Ovary (tissue), 3 donors: ENCODE data around the gene CPOX.

Experiments used
- EP300 ChIP-seq: sonication (generic); formaldehyde crosslinking; IDR thresholded peaks from one replicate; pipeline ENCODE4 v1.6.1; 2017; ENCODE audit warnings: antibody characterized with exemption
- TF ChIP-seq, protein P1 (sequence below), 3 donors: fragments of 450-650 bp in 2 of 3; fragments of 200-600 bp in 1 of 3; IDR thresholded peaks; one replicate each; pipeline versions ENCODE4 v1.5.1 to v1.8.0; 2016 to 2022; ENCODE audit warnings: antibody characterized with exemption in 3 of 3, mild to moderate bottlenecking in 1 of 3
- donor health status: DM: no; HTN: no; CAD: no.

DNA sequence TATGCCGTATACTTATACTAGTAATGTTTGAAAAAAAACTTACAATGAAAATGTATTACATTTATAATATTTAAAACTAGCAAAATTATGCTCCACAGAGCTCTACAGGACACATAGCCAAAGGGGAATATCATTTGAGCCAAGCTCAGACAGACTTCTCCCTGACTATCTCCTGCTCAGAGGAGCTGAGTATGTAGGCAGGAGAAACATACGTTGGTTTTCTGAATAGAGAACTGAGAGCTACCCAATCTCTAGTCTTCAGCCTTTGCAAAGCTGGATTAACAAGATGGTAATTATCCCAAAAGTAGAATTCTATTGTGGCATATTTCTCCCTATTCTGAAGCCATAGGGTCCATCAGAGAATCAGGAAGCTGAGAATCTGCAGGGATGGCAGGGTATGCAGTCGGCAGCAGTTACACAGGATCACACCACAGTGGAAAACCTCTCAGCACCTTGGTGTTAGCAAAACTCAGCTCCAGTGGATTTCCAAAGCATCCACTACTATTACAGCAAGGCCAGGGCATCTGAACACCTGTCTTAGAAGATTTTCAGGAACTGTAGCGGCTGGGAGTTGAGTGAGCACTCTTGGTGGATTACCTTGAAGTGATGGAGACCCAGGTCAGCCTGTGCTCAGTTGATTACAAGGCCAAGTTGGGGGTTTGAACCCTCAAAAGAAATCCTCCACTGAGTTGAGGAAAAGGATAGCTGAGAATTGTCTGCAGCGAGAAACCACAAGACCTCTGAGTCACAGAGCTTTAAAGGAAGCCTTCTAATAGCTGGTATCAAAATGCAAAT lies 31.5 kb downstream of the CPOX start:
- TF ChIP-seq, protein P1, sequence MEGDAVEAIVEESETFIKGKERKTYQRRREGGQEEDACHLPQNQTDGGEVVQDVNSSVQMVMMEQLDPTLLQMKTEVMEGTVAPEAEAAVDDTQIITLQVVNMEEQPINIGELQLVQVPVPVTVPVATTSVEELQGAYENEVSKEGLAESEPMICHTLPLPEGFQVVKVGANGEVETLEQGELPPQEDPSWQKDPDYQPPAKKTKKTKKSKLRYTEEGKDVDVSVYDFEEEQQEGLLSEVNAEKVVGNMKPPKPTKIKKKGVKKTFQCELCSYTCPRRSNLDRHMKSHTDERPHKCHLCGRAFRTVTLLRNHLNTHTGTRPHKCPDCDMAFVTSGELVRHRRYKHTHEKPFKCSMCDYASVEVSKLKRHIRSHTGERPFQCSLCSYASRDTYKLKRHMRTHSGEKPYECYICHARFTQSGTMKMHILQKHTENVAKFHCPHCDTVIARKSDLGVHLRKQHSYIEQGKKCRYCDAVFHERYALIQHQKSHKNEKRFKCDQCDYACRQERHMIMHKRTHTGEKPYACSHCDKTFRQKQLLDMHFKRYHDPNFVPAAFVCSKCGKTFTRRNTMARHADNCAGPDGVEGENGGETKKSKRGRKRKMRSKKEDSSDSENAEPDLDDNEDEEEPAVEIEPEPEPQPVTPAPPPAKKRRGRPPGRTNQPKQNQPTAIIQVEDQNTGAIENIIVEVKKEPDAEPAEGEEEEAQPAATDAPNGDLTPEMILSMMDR (IDR thresholded peaks at IDR 0.05): no peak
- TF ChIP-seq EP300: no peak
